Measurements from ENCODE around the gene ASB3.
A peak's percentile ranks its signal among the peaks of the same experiment; 100 is the strongest.

ASB3 gene

DNA sequence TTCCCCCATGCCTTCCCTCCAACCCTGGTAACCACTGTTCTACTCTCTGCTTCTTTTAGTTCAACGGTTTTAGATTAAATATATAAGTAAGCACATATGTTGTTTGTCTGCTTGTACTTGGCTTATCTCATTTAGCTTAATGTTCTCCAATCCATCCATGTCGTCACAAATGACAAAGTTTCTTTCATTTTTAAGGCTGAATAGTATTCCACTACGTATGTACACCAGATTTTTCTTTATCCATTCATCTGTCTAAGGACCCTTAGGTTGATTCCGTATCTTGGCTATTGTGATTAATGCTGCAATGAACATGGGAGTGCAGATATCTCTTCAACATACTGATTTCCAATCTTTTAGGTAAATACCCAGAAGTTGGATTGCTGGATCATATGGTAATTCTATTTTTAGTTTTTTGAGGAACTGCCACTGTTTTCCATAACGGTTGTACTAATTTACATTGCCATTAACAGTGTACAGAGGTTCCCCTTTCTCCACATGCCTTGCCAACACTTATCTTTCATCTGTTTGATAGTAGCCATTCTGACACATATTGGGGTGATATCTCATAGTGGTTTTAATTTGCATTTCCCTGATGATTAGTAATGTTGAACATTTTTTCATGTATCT is 8.1 kb downstream of the ASB3 start:
- no peak overlapping the region for H3K4me3 ChIP-seq (ENCODE audit: low read depth, low read length)
- no peaks in the 10 kb centered on the region for H3K9me3 ChIP-seq (ENCODE audit: control insufficient read depth, low read length)
- no peak overlapping the region for H3K9ac ChIP-seq
- peaks cover 47% of the 10 kb centered on the region for H3K79me2 ChIP-seq
- H3K36me3 ChIP-seq (ENCODE audit: control insufficient read depth, insufficient read depth, low read length) = no peaks in the 10 kb centered on the region
- no peak overlapping the region for H3K4me2 ChIP-seq (ENCODE audit: low read length)
- no peak overlapping the region for H2AFZ ChIP-seq
- TF ChIP-seq, protein P1, sequence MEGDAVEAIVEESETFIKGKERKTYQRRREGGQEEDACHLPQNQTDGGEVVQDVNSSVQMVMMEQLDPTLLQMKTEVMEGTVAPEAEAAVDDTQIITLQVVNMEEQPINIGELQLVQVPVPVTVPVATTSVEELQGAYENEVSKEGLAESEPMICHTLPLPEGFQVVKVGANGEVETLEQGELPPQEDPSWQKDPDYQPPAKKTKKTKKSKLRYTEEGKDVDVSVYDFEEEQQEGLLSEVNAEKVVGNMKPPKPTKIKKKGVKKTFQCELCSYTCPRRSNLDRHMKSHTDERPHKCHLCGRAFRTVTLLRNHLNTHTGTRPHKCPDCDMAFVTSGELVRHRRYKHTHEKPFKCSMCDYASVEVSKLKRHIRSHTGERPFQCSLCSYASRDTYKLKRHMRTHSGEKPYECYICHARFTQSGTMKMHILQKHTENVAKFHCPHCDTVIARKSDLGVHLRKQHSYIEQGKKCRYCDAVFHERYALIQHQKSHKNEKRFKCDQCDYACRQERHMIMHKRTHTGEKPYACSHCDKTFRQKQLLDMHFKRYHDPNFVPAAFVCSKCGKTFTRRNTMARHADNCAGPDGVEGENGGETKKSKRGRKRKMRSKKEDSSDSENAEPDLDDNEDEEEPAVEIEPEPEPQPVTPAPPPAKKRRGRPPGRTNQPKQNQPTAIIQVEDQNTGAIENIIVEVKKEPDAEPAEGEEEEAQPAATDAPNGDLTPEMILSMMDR (IDR thresholded peaks at IDR 0.05) = no peak
- H3K27me3 ChIP-seq (ENCODE audit: control insufficient read depth, insufficient read depth, low read length) = no peaks in the 10 kb centered on the region
- no peak overlapping the region for H3K27ac ChIP-seq
- H3K4me1 ChIP-seq = no peaks in the 10 kb centered on the region

DNA sequence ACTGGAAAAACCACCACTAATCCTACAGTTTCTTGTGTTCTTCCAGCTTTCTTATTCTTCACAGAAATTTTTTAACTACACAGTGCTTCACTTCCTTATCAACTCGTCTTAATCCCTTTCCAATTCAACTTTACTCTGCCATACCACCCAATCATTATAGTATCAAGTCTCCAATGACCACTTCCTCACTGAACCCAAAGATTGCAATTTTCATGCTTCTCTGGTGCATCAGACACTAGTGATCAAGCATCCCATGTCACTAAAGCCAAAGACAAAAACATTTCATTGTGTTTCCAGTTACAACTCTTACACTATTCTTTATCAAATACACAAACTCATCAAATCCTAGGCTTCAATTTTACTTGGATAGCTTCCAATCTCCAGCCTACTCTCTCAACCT is 9.6 kb downstream of the ASB3 start:
- no peaks in the 10 kb centered on the region for H3K27me3 ChIP-seq (ENCODE audit: control insufficient read depth, insufficient read depth, low read length)
- TF ChIP-seq, protein P1 (IDR thresholded peaks at IDR 0.05) = no peak

DNA sequence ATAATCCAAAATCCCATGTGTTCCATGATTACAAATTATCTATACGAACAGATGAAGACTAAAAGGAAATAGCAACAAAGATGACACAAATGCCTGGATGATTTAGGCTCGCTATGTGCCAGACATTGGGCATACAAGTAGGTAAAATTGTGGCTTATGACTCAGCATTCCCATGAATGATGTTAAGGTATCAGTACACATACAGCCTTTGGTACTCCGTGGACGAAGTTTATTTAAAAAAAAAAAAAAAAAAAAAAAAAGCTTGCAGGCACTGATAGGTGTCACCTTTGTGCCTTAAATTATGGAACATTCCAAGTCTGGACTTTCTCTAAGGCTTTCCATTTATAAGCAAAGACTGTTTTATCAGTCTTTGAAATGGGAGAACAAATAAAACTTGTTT is 16.5 kb downstream of the ASB3 start:
- Histone ChIP-seq H3K27me3 (ENCODE audit: control insufficient read depth, insufficient read depth, low read length) (no peaks in the 10 kb centered on the region), H3K79me2 (peaks cover 3% of the 10 kb centered on the region), H3K4me2 (ENCODE audit: low read length) (no peak overlapping the region), H3K4me1 (no peaks in the 10 kb centered on the region), H3K9me3 (ENCODE audit: control insufficient read depth, low read length) (no peaks in the 10 kb centered on the region), H3K4me3 (ENCODE audit: low read depth, low read length) (no peak overlapping the region), H3K36me3 (ENCODE audit: control insufficient read depth, insufficient read depth, low read length) (no peaks in the 10 kb centered on the region), H3K27ac (no peak overlapping the region), H3K9ac (no peak overlapping the region), H2AFZ (no peak overlapping the region)
- TF ChIP-seq, protein P1 (IDR thresholded peaks at IDR 0.05) = no peak

More for the DNA sequence above, 9.6 kb downstream of the ASB3 start:
- peaks cover 43% of the 10 kb centered on the region for H3K79me2 ChIP-seq
- H3K9me3 ChIP-seq (ENCODE audit: control insufficient read depth, low read length) = no peaks in the 10 kb centered on the region
- H3K36me3 ChIP-seq (ENCODE audit: control insufficient read depth, insufficient read depth, low read length) = no peaks in the 10 kb centered on the region
- H3K4me1 ChIP-seq = no peaks in the 10 kb centered on the region
- H3K4me3 ChIP-seq (ENCODE audit: low read depth, low read length) = no peak overlapping the region
- H3K4me2 ChIP-seq (ENCODE audit: low read length) = no peak overlapping the region
- no peak overlapping the region for H2AFZ ChIP-seq
- no peak overlapping the region for H3K27ac ChIP-seq
- H3K9ac ChIP-seq = no peak overlapping the region

DNA sequence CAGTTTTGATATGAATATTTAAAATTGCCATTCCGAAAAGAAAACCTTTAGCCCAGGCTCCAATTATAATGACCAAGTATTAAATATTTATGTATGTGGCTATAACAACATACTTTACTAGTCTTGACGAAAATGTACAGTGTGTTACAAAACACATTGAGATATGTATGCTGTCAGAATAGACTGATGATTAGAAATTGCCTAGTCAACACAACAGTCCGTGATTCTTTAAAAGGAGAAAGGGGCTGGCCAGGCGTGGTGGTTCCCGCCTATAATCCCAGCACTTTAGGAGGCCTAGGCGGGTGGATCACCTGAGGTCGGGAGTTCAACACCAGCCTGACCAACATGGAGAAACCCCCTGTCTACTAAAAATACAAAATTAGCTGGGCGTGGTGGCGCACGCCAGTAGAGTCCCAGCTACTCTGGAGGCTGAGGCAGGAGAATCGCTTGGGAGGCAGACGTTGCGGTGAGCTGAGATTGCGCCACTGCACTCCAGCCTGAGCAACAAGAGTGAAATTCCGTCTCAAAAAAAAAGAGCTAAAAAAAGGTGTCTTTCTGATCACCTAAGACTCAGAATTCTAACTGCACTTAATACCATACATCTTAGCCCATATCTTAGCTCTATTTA is 17.3 kb downstream of the ASB3 start:
- Histone ChIP-seq H2AFZ (no peak overlapping the region), H3K27me3 (ENCODE audit: control insufficient read depth, insufficient read depth, low read length) (no peaks in the 10 kb centered on the region)
- TF ChIP-seq, protein P1 (IDR thresholded peaks at IDR 0.05) = no peak

DNA sequence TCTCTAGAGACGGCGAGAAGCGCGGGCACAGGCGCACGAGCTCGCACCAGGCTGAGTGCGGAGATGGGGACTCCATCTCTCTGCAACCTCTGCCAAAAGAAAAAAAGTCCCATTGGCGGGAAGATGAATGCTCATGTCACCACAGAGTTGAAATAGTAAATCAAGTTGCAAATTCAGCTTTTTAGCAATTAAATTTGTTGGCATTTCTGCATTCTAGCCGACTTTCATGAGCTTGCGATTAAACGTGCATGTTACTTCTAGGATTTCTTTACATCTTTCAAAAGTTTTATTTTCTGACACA is 18.6 kb downstream of the ASB3 start:
- Histone ChIP-seq H3K4me3 (ENCODE audit: low read depth, low read length) (peak overlapping the region; percentile 72), H3K27ac (peak overlapping the region; percentile 76), H3K4me2 (ENCODE audit: low read length) (peak overlapping the region; percentile 84), H3K9ac (no peak overlapping the region), H2AFZ (peak overlapping the region; percentile 92), H3K4me1 (no peaks in the 10 kb centered on the region), H3K79me2 (peaks cover 3% of the 10 kb centered on the region), H3K27me3 (ENCODE audit: control insufficient read depth, insufficient read depth, low read length) (no peaks in the 10 kb centered on the region), H3K9me3 (ENCODE audit: control insufficient read depth, low read length) (no peaks in the 10 kb centered on the region), H3K36me3 (ENCODE audit: control insufficient read depth, insufficient read depth, low read length) (no peaks in the 10 kb centered on the region)
- TF ChIP-seq, protein P1 (IDR thresholded peaks at IDR 0.05) = no peak

More for the DNA sequence above, 17.3 kb downstream of the ASB3 start:
- Histone ChIP-seq H3K4me3 (ENCODE audit: low read depth, low read length) (no peak overlapping the region), H3K4me2 (ENCODE audit: low read length) (no peak overlapping the region), H3K4me1 (no peaks in the 10 kb centered on the region), H3K9me3 (ENCODE audit: control insufficient read depth, low read length) (no peaks in the 10 kb centered on the region), H3K36me3 (ENCODE audit: control insufficient read depth, insufficient read depth, low read length) (no peaks in the 10 kb centered on the region), H3K79me2 (peaks cover 3% of the 10 kb centered on the region), H3K9ac (no peak overlapping the region), H3K27ac (no peak overlapping the region)

All from parathyroid adenoma (tissue), 2 donors.